SU-DHL-6 (cell line): Measurements from ENCODE around the gene MSX1.

Experiments used
- EZH2phosphoT487 ChIP-seq: fragments of 200-600 bp; sonication (generic), shearing (Covaris generic); conservative IDR thresholded peaks from 2 replicates; pipeline ENCODE4 v1.6.1; 2018; ENCODE audit warnings: mild to moderate bottlenecking, antibody characterized with exemption, low read length, moderate library complexity, mixed read lengths
- TF ChIP-seq, protein P1 (sequence below): fragments of 200-600 bp; sonication (generic); IDR thresholded peaks from one replicate; pipeline ENCODE4 v1.5.1; 2017; ENCODE audit warnings: antibody characterized with exemption, mild to moderate bottlenecking, low read length, moderate library complexity; ENCODE audit not compliant: insufficient read depth, poor library complexity, severe bottlenecking

GRCh38 chr4:4857809-4858508 lies 1.5 kb upstream of the MSX1 start:
- TF ChIP-seq, protein P1, sequence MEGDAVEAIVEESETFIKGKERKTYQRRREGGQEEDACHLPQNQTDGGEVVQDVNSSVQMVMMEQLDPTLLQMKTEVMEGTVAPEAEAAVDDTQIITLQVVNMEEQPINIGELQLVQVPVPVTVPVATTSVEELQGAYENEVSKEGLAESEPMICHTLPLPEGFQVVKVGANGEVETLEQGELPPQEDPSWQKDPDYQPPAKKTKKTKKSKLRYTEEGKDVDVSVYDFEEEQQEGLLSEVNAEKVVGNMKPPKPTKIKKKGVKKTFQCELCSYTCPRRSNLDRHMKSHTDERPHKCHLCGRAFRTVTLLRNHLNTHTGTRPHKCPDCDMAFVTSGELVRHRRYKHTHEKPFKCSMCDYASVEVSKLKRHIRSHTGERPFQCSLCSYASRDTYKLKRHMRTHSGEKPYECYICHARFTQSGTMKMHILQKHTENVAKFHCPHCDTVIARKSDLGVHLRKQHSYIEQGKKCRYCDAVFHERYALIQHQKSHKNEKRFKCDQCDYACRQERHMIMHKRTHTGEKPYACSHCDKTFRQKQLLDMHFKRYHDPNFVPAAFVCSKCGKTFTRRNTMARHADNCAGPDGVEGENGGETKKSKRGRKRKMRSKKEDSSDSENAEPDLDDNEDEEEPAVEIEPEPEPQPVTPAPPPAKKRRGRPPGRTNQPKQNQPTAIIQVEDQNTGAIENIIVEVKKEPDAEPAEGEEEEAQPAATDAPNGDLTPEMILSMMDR, result no peak
- no peak for TF ChIP-seq EZH2phosphoT487
